ENCODE data around the gene ZNF407. TPM values are rescaled to one million over a fixed set of nuclear protein-coding genes. Genes with fewer than 3 reads are reported as not detected.
A peak's percentile ranks its signal among the peaks of the same experiment; 100 is the strongest.

ZNF407 gene
- total and polyA plus RNA-seq, 7 experiments from 2014 or later = 6.8 to 31.3 (median 27.9) TPM

DNA sequence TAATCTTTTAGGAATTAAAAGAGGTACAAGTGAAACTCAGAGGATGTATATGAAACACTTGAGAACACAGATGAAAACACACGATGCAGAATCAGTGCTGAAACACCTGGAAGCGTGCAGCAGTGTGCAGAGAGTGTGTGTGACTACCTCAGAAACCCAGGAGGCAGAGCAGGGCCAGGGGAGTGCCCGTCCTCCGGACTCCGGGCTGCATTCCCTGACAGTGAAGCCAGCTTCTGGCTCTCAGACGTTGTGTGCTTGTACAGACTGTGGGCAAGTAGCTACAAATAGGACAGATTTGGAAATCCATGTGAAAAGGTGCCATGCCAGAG lies 34.6 kb downstream of the ZNF407 start:
- peaks cover 0 to 3% (median 0%) of the 10 kb centered on the region in 3 experiments for H3K36me3 ChIP-seq (ENCODE audit: control insufficient read depth in 2 of 3, insufficient read depth in 3 of 3, low read length in 3 of 3)
- no peaks in the 10 kb centered on the region for H3K27me3 Mint-ChIP-seq
- peaks cover 3 to 40% (median 14%) of the 10 kb centered on the region in 5 donors for H3K36me3 Mint-ChIP-seq
- no peak for DNase-seq
- POLR2A ChIA-PET = interaction anchor here (0.7 to 7.2 kb wide), 11 partner anchors 9 to 1719 kb away, joined by 3 to 70 read pairs (median 4); partner anchors contain the start of genes PTGR3 and ZNF407
- ATAC-seq = peak; percentile 18
- no peaks in the 10 kb centered on the region for H3K9me3 ChIP-seq (ENCODE audit: control insufficient read depth in 2 of 3, low read length in 3 of 3)
- H3K27me3 ChIP-seq (ENCODE audit: control insufficient read depth in 2 of 2, insufficient read depth in 2 of 2, low read length in 2 of 2) = no peaks in the 10 kb centered on the region
- H3K27ac ChIP-seq (ENCODE audit: low read depth, low read length) = peak overlapping the region; percentile 59
- CTCF ChIA-PET = interaction anchor here (0.7 to 1.3 kb wide), 4 partner anchors 8 to 14 kb away, joined by 3 to 4 read pairs (median 3); no protein-coding TSS in a partner anchor
- H3K4me3 Mint-ChIP-seq = peak overlapping the region; percentile 68 to 91 (median 86)
- H3K9me3 Mint-ChIP-seq = peaks cover 0 to 4% (median 0%) of the 10 kb centered on the region in 11 donors
- intact Hi-C loops (cut with micrococcal nuclease) = loop anchor here (1.0 to 5.0 kb wide), 4 partner anchors 320 to 615 kb away; partner anchors contain the start of gene TSHZ1 (in 2 of the 2)
- H3K27ac Mint-ChIP-seq = peak overlapping the region; percentile 90 to 98 (median 95)
- H3K4me3 ChIP-seq (ENCODE audit: low read length) = peak overlapping the region; percentile 5
- H3K4me1 ChIP-seq (ENCODE audit: control insufficient read depth in 2 of 2, insufficient read depth in 2 of 2, low read length in 2 of 2) = peaks cover 24 to 44% of the 10 kb centered on the region in 2 donors
- peaks cover 42 to 73% (median 67%) of the 10 kb centered on the region in 7 donors for H3K4me1 Mint-ChIP-seq

DNA sequence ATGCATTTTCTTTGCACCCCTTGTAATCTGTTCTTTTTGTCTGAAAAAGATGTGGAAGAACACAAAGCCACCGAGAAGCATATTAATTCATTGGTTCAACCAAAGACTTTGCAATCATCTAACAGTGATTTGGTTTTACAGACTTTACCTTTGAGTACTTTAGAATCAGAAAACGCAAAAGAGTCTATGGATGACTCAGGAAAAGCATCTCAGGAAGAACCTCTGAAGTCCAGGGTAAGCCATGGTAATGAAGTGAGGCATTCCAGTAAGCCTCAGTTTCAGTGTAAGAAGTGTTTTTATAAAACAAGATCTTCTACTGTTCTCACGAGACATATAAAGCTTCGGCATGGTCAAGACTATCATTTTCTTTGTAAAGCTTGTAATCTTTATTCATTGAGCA lies 35.2 kb downstream of the ZNF407 start:
- H3K4me1 Mint-ChIP-seq = peaks cover 37 to 72% (median 67%) of the 10 kb centered on the region in 7 donors
- ChIA-PET CTCF (interaction anchor here (0.9 to 1.3 kb wide), 2 partner anchors 13 to 20 kb away, joined by 3 read pairs; no protein-coding TSS in a partner anchor), POLR2A (interaction anchor here (0.6 to 7.2 kb wide), 5 partner anchors 13 to 576 kb away, joined by 3 to 70 read pairs (median 3); partner anchors contain the start of genes PTGR3 and ZNF407)
- H3K27me3 ChIP-seq (ENCODE audit: control insufficient read depth in 2 of 2, insufficient read depth in 2 of 2, low read length in 2 of 2) = no peaks in the 10 kb centered on the region
- H3K27ac Mint-ChIP-seq = peak overlapping the region; percentile 90 to 98 (median 95)
- no peaks in the 10 kb centered on the region for H3K9me3 ChIP-seq (ENCODE audit: control insufficient read depth in 2 of 3, low read length in 3 of 3)
- no peaks in the 10 kb centered on the region for H3K27me3 Mint-ChIP-seq
- intact Hi-C loops (cut with micrococcal nuclease) = loop anchor here (1.0 to 5.0 kb wide), 4 partner anchors 319 to 614 kb away; partner anchors contain the start of gene TSHZ1 (in 2 of the 2)
- peaks cover 3 to 41% (median 14%) of the 10 kb centered on the region in 5 donors for H3K36me3 Mint-ChIP-seq
- peaks cover 0 to 3% (median 0%) of the 10 kb centered on the region in 3 experiments for H3K36me3 ChIP-seq (ENCODE audit: control insufficient read depth in 2 of 3, insufficient read depth in 3 of 3, low read length in 3 of 3)
- peak overlapping the region; percentile 5 for H3K4me3 ChIP-seq (ENCODE audit: low read length)
- no peak for ATAC-seq
- peak overlapping the region; percentile 38 to 91 (median 86) for H3K4me3 Mint-ChIP-seq
- peaks cover 0 to 4% (median 0%) of the 10 kb centered on the region in 11 donors for H3K9me3 Mint-ChIP-seq
- DNase-seq = no peak
- peak overlapping the region; percentile 59 for H3K27ac ChIP-seq (ENCODE audit: low read depth, low read length)
- peaks cover 24 to 44% of the 10 kb centered on the region in 2 donors for H3K4me1 ChIP-seq (ENCODE audit: control insufficient read depth in 2 of 2, insufficient read depth in 2 of 2, low read length in 2 of 2)

DNA sequence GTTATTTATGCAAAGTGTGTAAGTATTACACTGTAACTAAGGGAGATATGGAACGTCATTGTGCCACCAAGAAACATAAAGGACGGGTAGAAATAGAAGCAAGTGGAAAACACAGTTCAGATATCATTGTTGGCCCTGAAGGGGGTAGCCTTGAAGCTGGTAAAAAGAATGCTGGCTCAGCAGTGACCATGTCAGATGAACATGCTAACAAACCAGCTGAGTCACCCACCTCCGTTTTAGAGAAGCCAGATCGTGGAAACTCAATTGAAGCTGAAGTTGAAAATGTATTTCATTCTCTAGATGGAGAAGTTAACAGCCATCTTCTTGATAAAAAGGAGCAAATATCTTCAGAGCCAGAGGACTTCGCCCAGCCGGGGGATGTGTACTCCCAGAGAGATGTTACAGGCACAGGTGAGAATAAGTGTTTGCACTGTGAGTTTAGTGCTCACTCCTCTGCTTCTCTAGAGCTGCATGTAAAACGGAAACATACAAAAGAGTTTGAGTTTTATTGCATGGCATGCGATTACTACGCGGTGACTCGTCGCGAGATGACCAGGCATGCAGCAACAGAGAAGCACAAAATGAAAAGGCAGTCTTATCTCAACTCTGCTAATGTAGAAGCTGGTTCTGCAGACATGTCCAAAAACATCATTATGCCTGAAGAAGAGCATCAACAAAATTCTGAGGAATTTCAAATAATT lies 36.1 kb downstream of the ZNF407 start:
- DNase-seq (no peak), ATAC-seq (no peak)
- Mint-ChIP-seq H3K9me3 (peaks cover 0 to 4% (median 0%) of the 10 kb centered on the region in 11 donors), H3K27me3 (no peaks in the 10 kb centered on the region), H3K36me3 (peaks cover 3 to 45% (median 14%) of the 10 kb centered on the region in 5 donors), H3K4me3 (peak overlapping the region in 4 of 10 donors; percentile 36 to 88 (median 68)), H3K27ac (peak overlapping the region; percentile 39 to 98 (median 93)), H3K4me1 (peaks cover 37 to 79% (median 72%) of the 10 kb centered on the region in 7 donors)
- no peaks in the 10 kb centered on the region for H3K27me3 ChIP-seq (ENCODE audit: control insufficient read depth in 2 of 2, insufficient read depth in 2 of 2, low read length in 2 of 2)
- intact Hi-C loops (cut with micrococcal nuclease) = loop anchor here (5.0 kb wide), 3 partner anchors 318 to 613 kb away; partner anchors contain the start of gene TSHZ1 (in 1 of the 2)
- H3K27ac ChIP-seq (ENCODE audit: low read depth, low read length) = peak overlapping the region; percentile 59
- peaks cover 24 to 44% of the 10 kb centered on the region in 2 donors for H3K4me1 ChIP-seq (ENCODE audit: control insufficient read depth in 2 of 2, insufficient read depth in 2 of 2, low read length in 2 of 2)
- H3K36me3 ChIP-seq (ENCODE audit: control insufficient read depth in 2 of 3, insufficient read depth in 3 of 3, low read length in 3 of 3) = peaks cover 0 to 3% (median 0%) of the 10 kb centered on the region in 3 experiments
- ChIA-PET CTCF (interaction anchor here (0.9 kb wide), 1 partner anchor 19 kb away, joined by 3 read pairs; no protein-coding TSS in a partner anchor), POLR2A (interaction anchor here (0.6 to 7.2 kb wide), 2 partner anchors 29 to 36 kb away, joined by 3 to 70 read pairs; partner anchors contain the start of gene ZNF407)
- H3K4me3 ChIP-seq (ENCODE audit: low read length) = no peak overlapping the region
- no peaks in the 10 kb centered on the region for H3K9me3 ChIP-seq (ENCODE audit: control insufficient read depth in 2 of 3, low read length in 3 of 3)

DNA sequence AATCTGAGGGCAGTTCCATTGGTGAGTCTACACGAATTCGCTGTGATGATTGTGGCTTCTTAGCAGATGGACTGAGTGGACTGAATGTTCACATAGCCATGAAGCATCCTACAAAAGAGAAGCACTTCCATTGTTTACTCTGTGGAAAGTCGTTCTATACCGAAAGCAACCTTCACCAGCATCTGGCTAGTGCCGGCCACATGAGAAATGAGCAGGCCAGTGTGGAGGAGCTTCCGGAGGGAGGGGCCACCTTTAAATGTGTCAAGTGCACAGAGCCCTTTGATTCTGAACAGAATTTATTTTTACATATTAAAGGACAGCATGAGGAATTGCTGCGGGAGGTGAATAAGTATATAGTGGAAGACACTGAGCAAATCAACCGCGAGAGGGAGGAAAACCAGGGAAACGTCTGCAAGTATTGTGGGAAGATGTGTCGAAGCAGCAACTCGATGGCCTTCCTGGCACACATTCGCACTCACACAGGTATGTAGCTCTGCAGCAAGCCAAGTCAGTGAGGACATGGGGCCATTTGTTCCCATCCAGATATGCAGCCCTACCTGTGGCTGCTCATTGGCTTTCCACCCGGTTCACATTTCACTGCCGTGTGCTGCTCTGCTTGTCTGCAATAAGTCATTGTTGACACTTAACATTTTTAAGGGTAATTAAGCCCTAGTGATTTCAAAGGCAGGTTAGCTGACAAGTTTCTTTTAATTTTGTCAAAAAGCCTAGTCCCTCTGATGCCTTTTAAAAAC lies 37.7 kb downstream of the ZNF407 start:
- peaks cover 24 to 40% of the 10 kb centered on the region in 2 donors for H3K4me1 ChIP-seq (ENCODE audit: control insufficient read depth in 2 of 2, insufficient read depth in 2 of 2, low read length in 2 of 2)

DNA sequence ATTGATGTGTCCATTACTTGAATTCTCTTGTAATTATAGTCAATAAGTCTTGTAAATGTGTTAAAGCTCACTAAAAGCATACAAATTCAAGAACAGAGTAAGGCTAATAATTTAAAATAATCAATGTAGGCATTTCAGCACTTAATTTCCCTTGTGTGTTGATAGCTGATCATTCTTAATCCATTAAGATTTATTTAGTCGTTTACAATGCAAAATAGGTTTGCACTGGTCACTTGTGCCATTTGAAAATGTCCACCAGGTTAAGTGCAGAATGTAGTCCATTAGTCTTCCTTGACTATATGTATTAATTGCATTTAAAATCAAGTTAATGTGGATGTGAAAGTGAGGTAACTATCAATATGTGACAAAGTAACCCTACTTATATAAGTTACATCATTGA lies 39.4 kb downstream of the ZNF407 start:
- Histone ChIP-seq H3K9me3 (ENCODE audit: control insufficient read depth in 2 of 3, low read length in 3 of 3) (no peaks in the 10 kb centered on the region), H3K4me1 (ENCODE audit: control insufficient read depth in 2 of 2, insufficient read depth in 2 of 2, low read length in 2 of 2) (peaks cover 10 to 29% of the 10 kb centered on the region in 2 donors), H3K27me3 (ENCODE audit: control insufficient read depth in 2 of 2, insufficient read depth in 2 of 2, low read length in 2 of 2) (no peaks in the 10 kb centered on the region), H3K36me3 (ENCODE audit: control insufficient read depth in 2 of 3, insufficient read depth in 3 of 3, low read length in 3 of 3) (peaks cover 0 to 3% (median 0%) of the 10 kb centered on the region in 3 experiments), H3K4me3 (ENCODE audit: low read length) (no peak overlapping the region), H3K27ac (ENCODE audit: low read depth, low read length) (no peak overlapping the region)
- H3K4me3 Mint-ChIP-seq = no peak overlapping the region
- H3K4me1 Mint-ChIP-seq = peaks cover 18 to 49% (median 43%) of the 10 kb centered on the region in 7 donors
- ATAC-seq (no peak), DNase-seq (no peak)
- peaks cover 0 to 4% (median 0%) of the 10 kb centered on the region in 11 donors for H3K9me3 Mint-ChIP-seq
- no peak overlapping the region for H3K27ac Mint-ChIP-seq
- H3K27me3 Mint-ChIP-seq = no peaks in the 10 kb centered on the region
- POLR2A ChIA-PET = interaction anchor here (0.8 kb wide), 1 partner anchor 573 kb away, joined by 5 read pairs; the partner anchor contains the start of gene TSHZ1
- intact Hi-C loops (cut with micrococcal nuclease) = no loop called here
- peaks cover 3 to 36% (median 21%) of the 10 kb centered on the region in 5 donors for H3K36me3 Mint-ChIP-seq
- CTCF ChIA-PET = no interaction called here

More for the DNA sequence above, 37.7 kb downstream of the ZNF407 start:
- no peaks in the 10 kb centered on the region for H3K27me3 Mint-ChIP-seq
- H3K27ac ChIP-seq (ENCODE audit: low read depth, low read length) = no peak overlapping the region
- no peak overlapping the region for H3K4me3 ChIP-seq (ENCODE audit: low read length)
- POLR2A ChIA-PET = no interaction called here
- CTCF ChIA-PET = no interaction called here
- peaks cover 3 to 41% (median 15%) of the 10 kb centered on the region in 5 donors for H3K36me3 Mint-ChIP-seq
- no peaks in the 10 kb centered on the region for H3K9me3 ChIP-seq (ENCODE audit: control insufficient read depth in 2 of 3, low read length in 3 of 3)
- no peaks in the 10 kb centered on the region for H3K27me3 ChIP-seq (ENCODE audit: control insufficient read depth in 2 of 2, insufficient read depth in 2 of 2, low read length in 2 of 2)
- ATAC-seq (no peak), DNase-seq (no peak)
- peaks cover 0 to 3% (median 0%) of the 10 kb centered on the region in 3 experiments for H3K36me3 ChIP-seq (ENCODE audit: control insufficient read depth in 2 of 3, insufficient read depth in 3 of 3, low read length in 3 of 3)
- peaks cover 0 to 4% (median 0%) of the 10 kb centered on the region in 11 donors for H3K9me3 Mint-ChIP-seq
- intact Hi-C loops (cut with micrococcal nuclease) = no loop called here
- H3K4me3 Mint-ChIP-seq = peak overlapping the region in 1 of 10 donors; percentile 15
- H3K4me1 Mint-ChIP-seq = peaks cover 35 to 65% (median 59%) of the 10 kb centered on the region in 7 donors
- peak overlapping the region in 8 of 9 donors; percentile 56 to 98 (median 92) for H3K27ac Mint-ChIP-seq

DNA sequence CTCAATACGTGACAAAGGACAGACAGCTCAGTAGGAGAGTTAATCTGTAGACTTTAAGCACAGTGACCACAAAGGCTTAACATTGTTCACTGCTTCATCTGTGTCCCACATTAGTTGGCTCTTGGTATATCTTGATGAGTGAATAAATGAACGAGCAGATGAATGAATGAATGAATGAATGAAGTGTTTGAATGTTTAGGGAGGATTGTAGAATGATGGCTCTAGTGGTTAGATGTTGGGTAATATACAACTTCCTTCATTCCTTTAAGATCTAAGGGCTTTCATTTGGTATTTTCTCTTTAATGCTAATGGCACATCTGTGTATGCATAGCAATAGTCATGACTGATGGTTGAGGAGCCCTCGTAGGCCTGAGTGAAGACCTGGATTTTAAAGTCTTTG lies 40.5 kb downstream of the ZNF407 start:
- H3K27me3 Mint-ChIP-seq = no peaks in the 10 kb centered on the region
- intact Hi-C loops (cut with micrococcal nuclease) = no loop called here
- ATAC-seq = no peak
- POLR2A ChIA-PET = no interaction called here
- H3K9me3 ChIP-seq (ENCODE audit: control insufficient read depth in 2 of 3, low read length in 3 of 3) = no peaks in the 10 kb centered on the region
- H3K36me3 Mint-ChIP-seq = peaks cover 3 to 29% (median 28%) of the 10 kb centered on the region in 5 donors
- peaks cover 0 to 17% of the 10 kb centered on the region in 2 donors for H3K4me1 ChIP-seq (ENCODE audit: control insufficient read depth in 2 of 2, insufficient read depth in 2 of 2, low read length in 2 of 2)
- H3K27me3 ChIP-seq (ENCODE audit: control insufficient read depth in 2 of 2, insufficient read depth in 2 of 2, low read length in 2 of 2) = no peaks in the 10 kb centered on the region
- no peak for DNase-seq
- peaks cover 7 to 47% (median 35%) of the 10 kb centered on the region in 7 donors for H3K4me1 Mint-ChIP-seq
- H3K4me3 ChIP-seq (ENCODE audit: low read length) = no peak overlapping the region
- H3K36me3 ChIP-seq (ENCODE audit: control insufficient read depth in 2 of 3, insufficient read depth in 3 of 3, low read length in 3 of 3) = no peaks in the 10 kb centered on the region
- CTCF ChIA-PET = no interaction called here
- no peak overlapping the region for H3K27ac ChIP-seq (ENCODE audit: low read depth, low read length)
- no peak overlapping the region for H3K4me3 Mint-ChIP-seq
- peaks cover 0 to 4% (median 0%) of the 10 kb centered on the region in 11 donors for H3K9me3 Mint-ChIP-seq
- H3K27ac Mint-ChIP-seq = no peak overlapping the region
